ENCODE data around the gene SAP30BP. TPM values are rescaled to one million over a fixed set of nuclear protein-coding genes. Genes with fewer than 3 reads are reported as not detected.

SAP30BP gene
- total and polyA plus RNA-seq, 4 donors, result 20.9 to 33.4 (median 30.2) TPM

- TF ChIP-seq, protein P1, sequence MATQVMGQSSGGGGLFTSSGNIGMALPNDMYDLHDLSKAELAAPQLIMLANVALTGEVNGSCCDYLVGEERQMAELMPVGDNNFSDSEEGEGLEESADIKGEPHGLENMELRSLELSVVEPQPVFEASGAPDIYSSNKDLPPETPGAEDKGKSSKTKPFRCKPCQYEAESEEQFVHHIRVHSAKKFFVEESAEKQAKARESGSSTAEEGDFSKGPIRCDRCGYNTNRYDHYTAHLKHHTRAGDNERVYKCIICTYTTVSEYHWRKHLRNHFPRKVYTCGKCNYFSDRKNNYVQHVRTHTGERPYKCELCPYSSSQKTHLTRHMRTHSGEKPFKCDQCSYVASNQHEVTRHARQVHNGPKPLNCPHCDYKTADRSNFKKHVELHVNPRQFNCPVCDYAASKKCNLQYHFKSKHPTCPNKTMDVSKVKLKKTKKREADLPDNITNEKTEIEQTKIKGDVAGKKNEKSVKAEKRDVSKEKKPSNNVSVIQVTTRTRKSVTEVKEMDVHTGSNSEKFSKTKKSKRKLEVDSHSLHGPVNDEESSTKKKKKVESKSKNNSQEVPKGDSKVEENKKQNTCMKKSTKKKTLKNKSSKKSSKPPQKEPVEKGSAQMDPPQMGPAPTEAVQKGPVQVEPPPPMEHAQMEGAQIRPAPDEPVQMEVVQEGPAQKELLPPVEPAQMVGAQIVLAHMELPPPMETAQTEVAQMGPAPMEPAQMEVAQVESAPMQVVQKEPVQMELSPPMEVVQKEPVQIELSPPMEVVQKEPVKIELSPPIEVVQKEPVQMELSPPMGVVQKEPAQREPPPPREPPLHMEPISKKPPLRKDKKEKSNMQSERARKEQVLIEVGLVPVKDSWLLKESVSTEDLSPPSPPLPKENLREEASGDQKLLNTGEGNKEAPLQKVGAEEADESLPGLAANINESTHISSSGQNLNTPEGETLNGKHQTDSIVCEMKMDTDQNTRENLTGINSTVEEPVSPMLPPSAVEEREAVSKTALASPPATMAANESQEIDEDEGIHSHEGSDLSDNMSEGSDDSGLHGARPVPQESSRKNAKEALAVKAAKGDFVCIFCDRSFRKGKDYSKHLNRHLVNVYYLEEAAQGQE (IDR thresholded peaks at IDR 0.05), result no peak
- TF ChIP-seq EGR1 (IDR thresholded peaks at IDR 0.05; ENCODE audit: low read depth in 2 of 2) (no peak), NR2F2 (IDR thresholded peaks at IDR 0.05) (no peak)
Measured at GRCh38 chr17:75684249-75684648, 17.1 kb downstream of the SAP30BP start (continued).

DNA sequence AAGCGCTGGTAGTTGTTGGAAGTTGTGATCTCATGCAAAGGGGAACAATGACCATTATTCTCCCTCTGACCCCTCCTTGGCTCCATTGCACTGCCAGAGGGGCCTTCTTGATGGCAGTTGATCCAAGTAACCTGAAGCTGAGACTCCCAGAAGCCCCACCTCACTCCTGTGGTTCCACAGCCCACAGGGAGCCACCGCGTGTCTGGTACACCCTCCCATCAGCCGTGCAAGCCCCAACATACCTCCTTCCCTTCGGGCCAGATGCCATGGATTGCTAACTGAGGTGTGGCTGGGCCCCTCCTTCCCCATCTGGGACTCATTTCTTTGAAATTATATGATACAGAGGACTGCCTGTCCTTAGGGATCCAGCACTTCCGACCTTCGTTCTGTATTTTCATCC, 17.8 kb downstream of the SAP30BP start:
- Histone ChIP-seq H3K4me3 (ENCODE audit: low read depth in 1 of 3, low read length in 3 of 3) (no peak overlapping the region), H3K4me1 (ENCODE audit: control insufficient read depth in 4 of 4, insufficient read depth in 4 of 4, low read length in 3 of 4) (no peaks in the 10 kb centered on the region), H3K9ac (ENCODE audit: low read depth in 1 of 2, low read length in 2 of 2) (no peak overlapping the region), H3K27me3 (ENCODE audit: control insufficient read depth in 4 of 4, insufficient read depth in 4 of 4, low read length in 3 of 4) (no peaks in the 10 kb centered on the region), H3K9me3 (ENCODE audit: control insufficient read depth in 4 of 4, low read length in 3 of 4) (no peaks in the 10 kb centered on the region), H3K27ac (ENCODE audit: low read depth in 1 of 2, low read length in 2 of 2) (no peak overlapping the region), H3K36me3 (ENCODE audit: control insufficient read depth in 4 of 4, insufficient read depth in 3 of 4, low read depth in 1 of 4, low read length in 3 of 4) (peaks cover 0 to 14% (median under 1%) of the 10 kb centered on the region in 4 donors)
- no peak for TF ChIP-seq YY1 (IDR thresholded peaks at IDR 0.05)
- no peak for TF ChIP-seq RXRA (IDR thresholded peaks at IDR 0.05)
- DNase-seq (ENCODE audit: low spot score), result no peak
- 83% methylated on average over 7 of the region's 7 CpGs for WGBS

GRCh38 chr17:75685499-75685898, 18.4 kb downstream of the SAP30BP start:
- DNase-seq (ENCODE audit: low spot score), result no peak
- no peak overlapping the region for H3K27ac ChIP-seq (ENCODE audit: low read depth in 1 of 2, low read length in 2 of 2)

More at GRCh38 chr17:75685499-75685898, 18.4 kb downstream of the SAP30BP start:
- no peaks in the 10 kb centered on the region for H3K4me1 ChIP-seq (ENCODE audit: control insufficient read depth in 4 of 4, insufficient read depth in 4 of 4, low read length in 3 of 4)
- H3K9me3 ChIP-seq (ENCODE audit: control insufficient read depth in 4 of 4, low read length in 3 of 4), result no peaks in the 10 kb centered on the region
- H3K9ac ChIP-seq (ENCODE audit: low read depth in 1 of 2, low read length in 2 of 2), result no peak overlapping the region
- 92% methylated on average over 3 of the region's 3 CpGs for WGBS
- TF ChIP-seq RAD21 (IDR thresholded peaks at IDR 0.05), result no peak
- TF ChIP-seq, protein P2, sequence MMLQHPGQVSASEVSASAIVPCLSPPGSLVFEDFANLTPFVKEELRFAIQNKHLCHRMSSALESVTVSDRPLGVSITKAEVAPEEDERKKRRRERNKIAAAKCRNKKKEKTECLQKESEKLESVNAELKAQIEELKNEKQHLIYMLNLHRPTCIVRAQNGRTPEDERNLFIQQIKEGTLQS (IDR thresholded peaks at IDR 0.05), result no peak
- no peak for TF ChIP-seq TAF1 (conservative IDR thresholded peaks at IDR 0.05)
- TF ChIP-seq FOXA1 (IDR thresholded peaks at IDR 0.05), result no peak
- TF ChIP-seq, protein P1 (IDR thresholded peaks at IDR 0.05), result no peak
- no peak for TF ChIP-seq HNF4G (IDR thresholded peaks at IDR 0.05)
- H3K27me3 ChIP-seq (ENCODE audit: control insufficient read depth in 4 of 4, insufficient read depth in 4 of 4, low read length in 3 of 4), result no peaks in the 10 kb centered on the region
- H3K36me3 ChIP-seq (ENCODE audit: control insufficient read depth in 4 of 4, insufficient read depth in 3 of 4, low read depth in 1 of 4, low read length in 3 of 4), result peaks cover 0 to 11% (median under 1%) of the 10 kb centered on the region in 4 donors
- no peak overlapping the region for H3K4me3 ChIP-seq (ENCODE audit: low read depth in 1 of 3, low read length in 3 of 3)
